G401 (cell line): ENCODE measurements around the gene GRHL1. TPM values are rescaled to one million over a fixed set of nuclear protein-coding genes. Genes with fewer than 3 reads are reported as not detected.
A peak's percentile ranks its signal among the peaks of the same experiment; 100 is the strongest.

Experiments used
- DNase-seq: peaks from one replicate; pipeline ENCODE4 v3.0.0-alpha.2; 2015; ENCODE audit warnings: low spot score
- in situ Hi-C: cut with HindIII; loops from 2 replicates; pipeline ENCODE4 v1.10.0; 2016; ENCODE audit warnings: low sequenced_read_pairs, mixed read lengths
- total RNA-seq: library from RNA; depleted of rRNA; stranded (reverse); fragments of >200 nt; shearing (Covaris generic); gene quantifications from 2 replicates; pipeline ENCODE4 v1.2.3, GENCODE V29; 2014

GRHL1 gene
- total RNA-seq, 1 experiment from 2014 or later = 0.14 TPM

- in situ Hi-C loops = loop anchor here (25.0 kb wide), 1 partner anchor 157 kb away; no protein-coding TSS in a partner anchor
- DNase-seq = no peak
Measured at GRCh38 chr2:9968553-9969497, 17.3 kb downstream of the GRHL1 start.

GRCh38 chr2:9970200-9971044, 18.9 kb downstream of the GRHL1 start:
- in situ Hi-C loops = loop anchor here (10.0 to 25.0 kb wide), 2 partner anchors 64 to 158 kb away; no protein-coding TSS in a partner anchor
- no peak for DNase-seq

- in situ Hi-C loops = loop anchor here (10.0 to 25.0 kb wide), 2 partner anchors 64 to 159 kb away; no protein-coding TSS in a partner anchor
- no peak for DNase-seq
Measured at GRCh38 chr2:9971105-9971818, 19.8 kb downstream of the GRHL1 start.

- DNase-seq = no peak
- in situ Hi-C loops = loop anchor here (10.0 to 25.0 kb wide), 2 partner anchors 63 to 160 kb away; no protein-coding TSS in a partner anchor
Measured at GRCh38 chr2:9971890-9972289, 20.4 kb downstream of the GRHL1 start.

GRCh38 chr2:9972621-9973479, 21.4 kb downstream of the GRHL1 start:
- DNase-seq = no peak
- in situ Hi-C loops = loop anchor here (10.0 to 25.0 kb wide), 2 partner anchors 62 to 161 kb away; no protein-coding TSS in a partner anchor

GRCh38 chr2:9973690-9974089, 22.2 kb downstream of the GRHL1 start:
- in situ Hi-C loops = loop anchor here (10.0 to 25.0 kb wide), 2 partner anchors 61 to 161 kb away; no protein-coding TSS in a partner anchor
- DNase-seq = no peak

- in situ Hi-C loops = loop anchor here (10.0 to 25.0 kb wide), 2 partner anchors 60 to 162 kb away; no protein-coding TSS in a partner anchor
- no peak for DNase-seq
Measured at GRCh38 chr2:9974343-9974742, 22.9 kb downstream of the GRHL1 start.

- DNase-seq = no peak
- in situ Hi-C loops = loop anchor here (10.0 kb wide), 1 partner anchor 59 kb away; no protein-coding TSS in a partner anchor
Measured at GRCh38 chr2:9975328-9975727, 23.8 kb downstream of the GRHL1 start.

GRCh38 chr2:9975805-9976447, 24.4 kb downstream of the GRHL1 start:
- no peak for DNase-seq
- in situ Hi-C loops = loop anchor here (10.0 kb wide), 1 partner anchor 59 kb away; no protein-coding TSS in a partner anchor

- DNase-seq = no peak
- in situ Hi-C loops = loop anchor here (10.0 kb wide), 1 partner anchor 55 kb away; no protein-coding TSS in a partner anchor
Measured at GRCh38 chr2:9979977-9980376, 28.5 kb downstream of the GRHL1 start.

- in situ Hi-C loops = no loop called here
- DNase-seq = no peak
Measured at GRCh38 chr2:9980520-9980919, 29.0 kb downstream of the GRHL1 start.

GRCh38 chr2:9981655-9982054, 30.2 kb downstream of the GRHL1 start:
- in situ Hi-C loops = no loop called here
- no peak for DNase-seq

GRCh38 chr2:9982248-9982647, 30.8 kb downstream of the GRHL1 start:
- DNase-seq = peak; percentile 78
- in situ Hi-C loops = no loop called here

- in situ Hi-C loops = no loop called here
- no peak for DNase-seq
Measured at GRCh38 chr2:9982891-9983290, 31.4 kb downstream of the GRHL1 start.

- DNase-seq = no peak
- in situ Hi-C loops = no loop called here
Measured at GRCh38 chr2:9983401-9984216, 32.1 kb downstream of the GRHL1 start.

GRCh38 chr2:9984217-9984739, 32.8 kb downstream of the GRHL1 start:
- in situ Hi-C loops = no loop called here
- peak; percentile 66 for DNase-seq
